WI38 (cell line): ENCODE results near the gene TMEM163.

Experiments
- H3K4me3 ChIP-seq: 2 replicates; pipeline ENCODE4 v1.5.1; 2011; ENCODE audit warnings: low read depth, mild to moderate bottlenecking, control low read depth, low read length
- TF ChIP-seq, protein P1 (sequence below): IDR thresholded peaks from 2 replicates; pipeline ENCODE4 v1.5.1; 2012; ENCODE audit warnings: low read depth, mild to moderate bottlenecking, control low read depth, low read length

Gene TMEM163

DNA sequence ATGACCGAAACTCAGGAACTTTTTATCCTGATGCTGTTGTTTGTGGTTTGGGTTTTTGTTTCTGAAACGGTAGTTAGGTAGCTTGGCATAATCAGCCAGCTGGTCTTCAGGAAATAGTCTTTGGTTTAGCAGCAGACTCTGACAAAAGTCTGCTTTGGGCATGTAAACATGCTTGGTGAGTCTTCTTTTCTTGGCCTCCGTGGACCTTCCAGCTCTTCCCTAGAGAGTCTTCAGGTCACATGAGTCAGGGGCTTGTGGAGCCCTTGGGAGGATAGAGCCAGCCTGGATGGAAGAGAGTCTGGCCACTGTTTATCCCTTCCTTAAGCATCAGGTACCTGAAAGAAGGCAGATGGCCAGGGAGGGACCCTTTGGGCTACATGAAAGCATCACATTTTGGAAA, 310.4 kb downstream of the TMEM163 start:
- H3K4me3 ChIP-seq, result no peak overlapping the region
- TF ChIP-seq, protein P1, sequence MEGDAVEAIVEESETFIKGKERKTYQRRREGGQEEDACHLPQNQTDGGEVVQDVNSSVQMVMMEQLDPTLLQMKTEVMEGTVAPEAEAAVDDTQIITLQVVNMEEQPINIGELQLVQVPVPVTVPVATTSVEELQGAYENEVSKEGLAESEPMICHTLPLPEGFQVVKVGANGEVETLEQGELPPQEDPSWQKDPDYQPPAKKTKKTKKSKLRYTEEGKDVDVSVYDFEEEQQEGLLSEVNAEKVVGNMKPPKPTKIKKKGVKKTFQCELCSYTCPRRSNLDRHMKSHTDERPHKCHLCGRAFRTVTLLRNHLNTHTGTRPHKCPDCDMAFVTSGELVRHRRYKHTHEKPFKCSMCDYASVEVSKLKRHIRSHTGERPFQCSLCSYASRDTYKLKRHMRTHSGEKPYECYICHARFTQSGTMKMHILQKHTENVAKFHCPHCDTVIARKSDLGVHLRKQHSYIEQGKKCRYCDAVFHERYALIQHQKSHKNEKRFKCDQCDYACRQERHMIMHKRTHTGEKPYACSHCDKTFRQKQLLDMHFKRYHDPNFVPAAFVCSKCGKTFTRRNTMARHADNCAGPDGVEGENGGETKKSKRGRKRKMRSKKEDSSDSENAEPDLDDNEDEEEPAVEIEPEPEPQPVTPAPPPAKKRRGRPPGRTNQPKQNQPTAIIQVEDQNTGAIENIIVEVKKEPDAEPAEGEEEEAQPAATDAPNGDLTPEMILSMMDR, result no peak

- no peak overlapping the region for H3K4me3 ChIP-seq
- TF ChIP-seq, protein P1, result no peak
Measured at GRCh38 chr2:134407154-134407890, 311.5 kb downstream of the TMEM163 start.

- TF ChIP-seq, protein P1, result no peak
- H3K4me3 ChIP-seq, result no peak overlapping the region
Measured at GRCh38 chr2:134406736-134407135, 312.1 kb downstream of the TMEM163 start.

DNA sequence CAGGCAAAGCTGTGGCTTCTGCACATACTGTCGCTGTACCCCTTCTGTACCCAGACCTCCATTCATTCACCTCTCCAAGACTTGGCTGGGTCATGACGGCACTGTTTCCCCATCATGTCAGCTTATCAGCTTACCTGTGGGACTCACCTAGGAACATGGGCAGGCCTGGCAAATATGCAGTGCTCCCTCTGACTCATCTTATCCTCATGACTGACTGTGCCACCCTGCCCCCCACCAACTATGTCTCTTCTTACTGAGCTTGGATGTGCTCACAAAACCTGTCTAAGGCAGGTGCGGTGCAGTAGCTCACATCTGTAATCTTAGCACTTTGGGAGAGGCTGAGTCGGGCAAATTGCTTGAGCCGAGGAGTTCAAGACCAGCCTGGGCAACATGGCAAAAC, 312.5 kb downstream of the TMEM163 start:
- H3K4me3 ChIP-seq, result no peak overlapping the region
- TF ChIP-seq, protein P1, result no peak
